ENCODE data around the gene DNAJC18.

- TF ChIP-seq CTCF (IDR thresholded peaks at IDR 0.05) (no peak), POLR2AphosphoS5 (IDR thresholded peaks at IDR 0.05) (no peak)
Observed at GRCh38 chr5:139453683-139454567, 14.6 kb upstream of the DNAJC18 start.
